KOPT-K1 (cell line): Measurements from ENCODE around the gene COL6A3.

ENCODE experiments used
- H3K27ac ChIP-seq: fragments of 200-600 bp; sonication (generic); 2 replicates; pipeline ENCODE4 v1.5.1; 2016; ENCODE audit warnings: antibody characterized with exemption, mild to moderate bottlenecking, low read depth, low read length; ENCODE audit not compliant: poor library complexity, severe bottlenecking
- H3K36me3 ChIP-seq: fragments of 200-600 bp; sonication (generic); 2 replicates; pipeline ENCODE4 v1.5.1; 2017; ENCODE audit warnings: antibody characterized with exemption, mild to moderate bottlenecking, low read length, moderate library complexity; ENCODE audit not compliant: insufficient read depth
- H3K9me3 ChIP-seq: fragments of 200-600 bp; sonication (generic); 2 replicates; pipeline ENCODE4 v1.5.1; 2017; ENCODE audit warnings: antibody characterized with exemption, low read length, mild to moderate bottlenecking; ENCODE audit not compliant: insufficient read depth, poor library complexity, severe bottlenecking

The COL6A3 gene

GRCh38 chr2:237287872-237288271, 126.1 kb downstream of the COL6A3 start:
- H3K36me3 ChIP-seq: no peaks in the 10 kb centered on the region
- H3K27ac ChIP-seq: no peak overlapping the region
- H3K9me3 ChIP-seq: no peaks in the 10 kb centered on the region

GRCh38 chr2:237283131-237283928, 130.6 kb downstream of the COL6A3 start:
- Histone ChIP-seq H3K27ac (no peak overlapping the region), H3K36me3 (no peaks in the 10 kb centered on the region), H3K9me3 (peaks cover 5% of the 10 kb centered on the region)

DNA sequence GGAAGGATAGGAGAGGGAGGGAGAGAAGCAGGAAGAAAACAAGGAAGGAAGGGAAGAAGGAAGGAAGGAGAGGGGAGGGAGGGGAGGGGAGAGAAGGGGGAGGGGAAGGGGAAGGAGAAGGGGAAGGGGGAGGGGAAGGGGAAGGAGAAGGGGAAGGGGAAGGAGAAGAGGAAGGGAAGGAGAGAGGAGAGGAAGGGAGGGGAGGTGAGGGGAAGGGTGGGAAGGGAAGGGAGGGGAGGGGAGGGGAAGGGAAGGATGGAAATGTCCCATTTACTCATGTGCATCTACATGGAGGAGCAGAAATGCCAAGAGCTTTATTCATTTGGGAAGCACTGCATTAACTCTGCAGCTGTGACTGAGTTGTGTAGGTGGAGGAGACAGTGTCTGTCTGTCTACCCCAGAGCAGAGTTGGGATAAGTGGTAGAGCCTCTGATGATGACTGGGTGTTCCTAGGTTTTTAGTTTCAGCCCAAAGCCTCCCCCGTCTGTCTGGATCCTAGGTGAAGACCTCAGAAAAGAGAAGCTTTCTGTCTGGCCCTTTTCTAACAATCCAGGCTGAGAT, 131.3 kb downstream of the COL6A3 start:
- Histone ChIP-seq H3K27ac (no peak overlapping the region), H3K9me3 (peaks cover 5% of the 10 kb centered on the region), H3K36me3 (no peaks in the 10 kb centered on the region)

DNA sequence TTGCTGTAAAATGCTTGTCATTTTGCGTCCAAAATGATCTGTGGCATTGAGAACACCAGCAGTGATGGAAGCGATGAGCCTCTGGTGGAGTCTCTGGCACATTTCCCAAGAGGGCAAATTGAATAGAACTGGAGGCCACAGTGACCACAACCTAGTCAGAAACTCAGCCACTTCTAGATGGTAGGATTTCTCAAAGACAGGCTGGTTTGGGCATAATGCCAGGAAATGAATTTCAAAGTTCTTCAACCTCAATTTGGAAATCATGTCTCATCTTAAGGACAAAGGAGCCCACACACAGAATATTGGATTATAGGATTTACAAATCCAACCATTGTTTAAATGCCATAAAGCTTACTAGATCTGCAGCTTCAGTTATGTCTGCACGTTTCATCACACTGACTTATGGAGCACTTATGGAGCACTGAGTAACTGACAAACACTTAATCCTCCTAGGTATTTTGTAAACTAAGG, 132.1 kb downstream of the COL6A3 start:
- Histone ChIP-seq H3K36me3 (no peaks in the 10 kb centered on the region), H3K9me3 (peaks cover 5% of the 10 kb centered on the region), H3K27ac (no peak overlapping the region)

DNA sequence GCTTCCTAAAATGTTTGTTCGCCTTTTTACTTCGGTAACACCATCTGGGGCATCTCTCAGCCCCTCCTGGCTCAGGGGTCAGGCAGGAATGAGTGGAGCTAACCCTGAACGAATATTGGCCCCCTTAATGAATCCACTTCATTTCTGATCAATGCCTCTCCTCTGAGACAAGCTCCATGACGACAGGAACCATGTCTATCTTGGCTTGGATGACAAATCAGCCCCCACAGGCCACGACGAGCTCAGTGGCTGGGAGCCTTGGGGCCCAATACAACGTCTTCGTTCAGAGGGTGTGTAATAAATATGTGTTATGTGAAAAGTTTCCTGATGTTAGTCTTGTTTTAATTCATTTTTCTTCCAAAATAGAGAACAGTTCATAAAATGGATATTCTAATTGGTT, 133.0 kb downstream of the COL6A3 start:
- no peaks in the 10 kb centered on the region for H3K36me3 ChIP-seq
- H3K27ac ChIP-seq: no peak overlapping the region

DNA sequence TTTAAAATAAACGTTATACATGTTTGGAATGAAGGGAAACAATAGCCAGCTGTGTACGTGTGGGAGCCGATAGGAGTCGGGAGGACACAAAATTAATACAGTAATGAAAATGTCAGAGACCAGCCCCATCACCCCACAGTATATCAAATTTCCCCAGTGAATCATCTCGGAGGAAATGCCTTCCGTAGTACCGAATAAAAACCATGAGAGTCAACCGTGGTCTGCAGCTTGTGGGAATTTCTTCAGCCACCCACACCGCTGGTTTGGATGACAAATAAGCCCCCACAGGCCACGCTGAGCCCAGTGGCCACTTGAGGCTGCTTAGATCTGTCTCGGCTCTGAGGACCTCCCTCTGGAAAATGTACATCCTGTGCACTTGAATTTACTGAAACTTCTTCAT, 133.7 kb downstream of the COL6A3 start:
- Histone ChIP-seq H3K36me3 (no peaks in the 10 kb centered on the region), H3K27ac (no peak overlapping the region), H3K9me3 (peaks cover 11% of the 10 kb centered on the region)

More for the DNA sequence above, 133.0 kb downstream of the COL6A3 start:
- peaks cover 11% of the 10 kb centered on the region for H3K9me3 ChIP-seq

- peaks cover 11% of the 10 kb centered on the region for H3K9me3 ChIP-seq
- H3K27ac ChIP-seq: no peak overlapping the region
- no peaks in the 10 kb centered on the region for H3K36me3 ChIP-seq
These were observed 134.8 kb downstream of the COL6A3 start for GRCh38 chr2:237279012-237279768.

DNA sequence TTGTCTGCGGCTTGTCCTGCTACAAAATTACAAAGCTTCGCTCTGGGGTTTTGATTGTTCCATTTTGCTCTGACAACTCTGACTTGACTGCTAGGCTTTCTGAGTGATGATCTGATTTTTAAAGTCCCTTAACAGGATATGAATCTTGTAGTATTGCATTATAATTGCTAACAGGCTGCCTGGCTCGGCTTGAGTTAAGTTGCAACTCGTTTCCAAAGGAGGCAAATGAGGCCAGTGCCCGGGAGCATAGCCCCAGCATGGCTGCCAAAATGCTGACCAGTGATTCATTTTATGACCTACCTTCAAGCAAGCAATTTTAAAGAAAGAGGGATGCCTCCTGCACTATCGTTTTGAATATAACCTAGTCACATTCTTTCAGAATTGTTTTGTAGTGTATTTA, 135.4 kb downstream of the COL6A3 start:
- Histone ChIP-seq H3K36me3 (no peaks in the 10 kb centered on the region), H3K9me3 (peaks cover 11% of the 10 kb centered on the region), H3K27ac (no peak overlapping the region)

- H3K9me3 ChIP-seq: peaks cover 11% of the 10 kb centered on the region
- no peaks in the 10 kb centered on the region for H3K36me3 ChIP-seq
- H3K27ac ChIP-seq: no peak overlapping the region
These were observed 137.1 kb downstream of the COL6A3 start for GRCh38 chr2:237276716-237277490.
